WI38 (cell line): ENCODE measurements around the gene TEC.

Source experiments
- H3K4me3 ChIP-seq: 2 replicates; pipeline ENCODE4 v1.5.1; 2011; ENCODE audit warnings: low read depth, mild to moderate bottlenecking, control low read depth, low read length
- CTCF ChIP-seq: IDR thresholded peaks from 2 replicates; pipeline ENCODE4 v1.5.1; 2012; ENCODE audit warnings: low read depth, mild to moderate bottlenecking, control low read depth, low read length

The TEC gene

GRCh38 chr4:48255072-48255958 lies 14.3 kb downstream of the TEC start:
- no peak for TF ChIP-seq CTCF
- no peak overlapping the region for H3K4me3 ChIP-seq

DNA sequence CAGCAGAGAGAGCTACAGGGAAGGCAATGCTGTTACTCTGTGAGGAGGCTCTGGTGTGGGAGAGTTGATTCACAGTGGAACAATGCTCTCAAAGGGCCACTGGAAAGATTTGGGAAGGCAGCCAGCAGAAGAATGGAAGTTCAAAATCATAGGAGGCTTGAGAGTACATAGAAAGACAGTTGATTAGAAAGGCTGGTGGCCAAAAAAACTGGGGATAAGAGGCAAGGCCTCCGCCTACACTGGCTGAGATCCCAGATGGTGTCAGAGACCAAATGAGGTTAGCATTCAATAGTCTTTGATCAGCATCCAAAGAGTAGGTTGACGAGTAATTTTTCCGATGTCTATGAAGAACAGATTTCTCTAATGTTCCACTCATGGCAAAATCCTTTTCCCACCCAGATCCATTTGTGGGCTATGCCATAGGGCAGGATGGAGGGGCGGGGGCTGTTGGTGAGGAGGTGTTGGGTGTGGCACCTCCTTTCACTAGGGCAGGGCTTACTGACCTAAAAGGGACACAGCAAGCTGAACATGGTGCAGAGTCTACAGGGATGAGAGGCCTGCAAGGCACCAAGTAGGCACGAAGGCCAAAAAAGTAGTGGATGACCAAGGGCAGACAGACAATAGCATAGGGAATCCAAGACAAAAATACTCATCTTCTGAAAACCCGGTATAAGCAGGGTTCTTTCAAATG lies 15.1 kb downstream of the TEC start:
- no peak for TF ChIP-seq CTCF
- H3K4me3 ChIP-seq = no peak overlapping the region

DNA sequence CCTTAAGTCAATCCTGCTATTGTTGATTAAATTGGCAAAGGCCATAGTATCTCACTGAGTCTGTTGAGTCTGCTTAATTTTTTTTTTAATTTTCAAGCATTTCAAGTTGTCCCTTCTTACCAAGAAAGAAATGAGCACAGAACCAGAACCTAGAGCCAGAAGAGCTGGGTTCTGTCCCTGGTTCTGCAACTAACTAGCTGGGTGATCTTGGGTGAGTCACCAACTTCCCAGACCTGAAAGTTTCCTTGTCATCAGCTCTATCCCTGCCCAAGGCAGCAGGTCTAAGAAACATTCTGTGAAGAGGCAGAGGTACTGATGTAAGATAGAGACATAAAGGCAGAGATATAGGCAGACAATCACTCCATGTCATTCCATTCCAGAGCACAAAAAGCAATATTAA lies 17.3 kb downstream of the TEC start:
- TF ChIP-seq CTCF = no peak
- no peak overlapping the region for H3K4me3 ChIP-seq

- H3K4me3 ChIP-seq = no peak overlapping the region
- TF ChIP-seq CTCF = no peak
These were observed 18.7 kb downstream of the TEC start for GRCh38 chr4:48250980-48251379.

DNA sequence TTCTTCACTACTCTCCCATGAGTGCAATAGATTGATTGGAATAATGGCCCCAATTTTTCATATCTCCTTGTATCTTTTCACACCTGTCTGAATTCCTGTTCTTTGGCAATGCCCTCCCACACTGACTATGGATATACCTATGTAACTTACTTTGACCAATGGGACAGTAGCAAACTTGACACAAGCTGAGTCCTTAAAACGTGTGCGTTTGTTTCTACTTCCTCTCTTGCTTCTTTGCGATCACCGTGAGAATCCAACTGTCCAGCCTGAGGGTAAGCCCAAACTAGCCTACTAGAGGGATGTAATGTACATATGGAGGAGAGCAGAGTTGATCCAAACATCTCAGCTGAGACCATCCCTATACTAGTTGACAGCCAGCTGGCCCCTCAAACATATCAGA lies 19.3 kb downstream of the TEC start:
- no peak for TF ChIP-seq CTCF
- H3K4me3 ChIP-seq = no peak overlapping the region

- TF ChIP-seq CTCF = no peak
These were observed 20.3 kb downstream of the TEC start for GRCh38 chr4:48249378-48249777.

DNA sequence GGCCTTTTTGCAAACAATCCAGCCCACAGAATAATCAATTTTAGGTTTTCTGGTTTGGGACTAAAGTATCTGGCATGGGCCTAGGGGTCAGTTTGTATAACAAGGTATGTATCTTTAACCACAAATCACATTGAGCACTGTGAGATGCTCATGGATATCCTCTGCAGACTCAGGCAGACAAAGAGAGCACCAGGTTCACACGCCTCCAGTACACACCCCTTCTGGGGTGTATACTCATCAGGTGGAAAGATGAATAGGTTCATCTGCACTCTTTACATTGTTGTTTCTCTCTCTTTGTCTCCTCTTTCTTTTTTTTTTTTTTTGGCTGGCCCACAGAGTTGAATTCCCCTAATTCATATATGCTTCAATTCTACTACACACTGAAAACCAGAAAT lies 21.1 kb downstream of the TEC start:
- no peak for TF ChIP-seq CTCF
- no peak overlapping the region for H3K4me3 ChIP-seq

More at GRCh38 chr4:48249378-48249777, 20.3 kb downstream of the TEC start:
- no peak overlapping the region for H3K4me3 ChIP-seq
